ENCODE results near the gene NUDT1. TPM values are rescaled to one million over a fixed set of nuclear protein-coding genes. Genes with fewer than 3 reads are reported as not detected.

Gene NUDT1
- total RNA-seq, 1 donor from 2014 or later, result 60.2 TPM

GRCh38 chr7:2212906-2213305, 29.1 kb upstream of the NUDT1 start:
- no peak for TF ChIP-seq CTCF (conservative IDR thresholded peaks at IDR 0.05)
- no peak overlapping the region for H3K4me3 Mint-ChIP-seq
- H3K27me3 Mint-ChIP-seq (ENCODE audit: low read depth), result no peaks in the 10 kb centered on the region
- no peak for DNase-seq (ENCODE audit: low read depth, low spot score)
- H3K36me3 Mint-ChIP-seq (ENCODE audit: low read depth), result peaks cover 23% of the 10 kb centered on the region
- H3K9me3 Mint-ChIP-seq, result no peaks in the 10 kb centered on the region
- H3K4me1 Mint-ChIP-seq, result no peaks in the 10 kb centered on the region
- H3K27ac Mint-ChIP-seq (ENCODE audit: unreplicated experiment), result no peak overlapping the region

GRCh38 chr7:2213551-2214215, 28.3 kb upstream of the NUDT1 start:
- Mint-ChIP-seq H3K27ac (ENCODE audit: unreplicated experiment) (no peak overlapping the region), H3K4me1 (no peaks in the 10 kb centered on the region), H3K9me3 (no peaks in the 10 kb centered on the region), H3K27me3 (ENCODE audit: low read depth) (no peaks in the 10 kb centered on the region), H3K36me3 (ENCODE audit: low read depth) (peaks cover 20% of the 10 kb centered on the region), H3K4me3 (no peak overlapping the region)
- no peak for DNase-seq (ENCODE audit: low read depth, low spot score)
- TF ChIP-seq CTCF (conservative IDR thresholded peaks at IDR 0.05), result no peak

- H3K27me3 Mint-ChIP-seq (ENCODE audit: low read depth), result no peaks in the 10 kb centered on the region
Observed at GRCh38 chr7:2214636-2215035, 27.4 kb upstream of the NUDT1 start.

GRCh38 chr7:2215851-2216250, 26.2 kb upstream of the NUDT1 start:
- Mint-ChIP-seq H3K4me1 (no peaks in the 10 kb centered on the region), H3K27ac (ENCODE audit: unreplicated experiment) (no peak overlapping the region), H3K36me3 (ENCODE audit: low read depth) (peaks cover 16% of the 10 kb centered on the region), H3K27me3 (ENCODE audit: low read depth) (no peaks in the 10 kb centered on the region), H3K4me3 (no peak overlapping the region), H3K9me3 (no peaks in the 10 kb centered on the region)
- no peak for TF ChIP-seq CTCF (conservative IDR thresholded peaks at IDR 0.05)
- no peak for DNase-seq (ENCODE audit: low read depth, low spot score)

More at GRCh38 chr7:2214636-2215035, 27.4 kb upstream of the NUDT1 start:
- DNase-seq (ENCODE audit: low read depth, low spot score), result no peak
- no peaks in the 10 kb centered on the region for H3K4me1 Mint-ChIP-seq
- H3K4me3 Mint-ChIP-seq, result no peak overlapping the region
- TF ChIP-seq CTCF (conservative IDR thresholded peaks at IDR 0.05), result no peak
- no peaks in the 10 kb centered on the region for H3K9me3 Mint-ChIP-seq
- H3K36me3 Mint-ChIP-seq (ENCODE audit: low read depth), result peaks cover 16% of the 10 kb centered on the region
- no peak overlapping the region for H3K27ac Mint-ChIP-seq (ENCODE audit: unreplicated experiment)

- no peak for TF ChIP-seq CTCF (conservative IDR thresholded peaks at IDR 0.05)
- Mint-ChIP-seq H3K4me1 (no peaks in the 10 kb centered on the region), H3K9me3 (no peaks in the 10 kb centered on the region), H3K27ac (ENCODE audit: unreplicated experiment) (no peak overlapping the region), H3K4me3 (no peak overlapping the region), H3K27me3 (ENCODE audit: low read depth) (no peaks in the 10 kb centered on the region), H3K36me3 (ENCODE audit: low read depth) (peaks cover 16% of the 10 kb centered on the region)
- no peak for DNase-seq (ENCODE audit: low read depth, low spot score)
Observed at GRCh38 chr7:2217206-2217605, 24.8 kb upstream of the NUDT1 start.
